A549 (cell line): Measurements from ENCODE around the gene CLSTN2. TPM values are rescaled to one million over a fixed set of nuclear protein-coding genes. Genes with fewer than 3 reads are reported as not detected.

Experiments
- ATAC-seq, 2 experiments: fragments of 200-7000 bp in 1 of 2; fragments of >200 bp in 1 of 2; cut with Nextera tagmentation in 1 of 2; cut with Tn5 transposase in 1 of 2; 3 replicates each; pipeline versions ENCODE4 v1.8.0 to v1.9.1; 2018 to 2020; ENCODE audit warnings: mild to moderate bottlenecking in 1 of 2, moderate library complexity in 1 of 2
- CTCF ChIA-PET: fragments of 300-600 bp; sonication (Branson Sonifier 250); formaldehyde crosslinking; extraction: SDS; loops from one replicate; lab custom pipeline; 2021; ENCODE audit warnings: antibody characterized with exemption, inconsistent platforms; lab: Yijun Ruan, JAX
- POLR2A ChIA-PET: fragments of 350-600 bp; formaldehyde crosslinking; extraction: SDS; loops from one replicate; lab custom pipeline; 2021; ENCODE audit warnings: antibody characterized with exemption, inconsistent platforms; lab: Yijun Ruan, JAX
- DNase-seq, 2 experiments: peaks; one replicate each; pipeline versions ENCODE4 v3.0.0 to v3.0.0-alpha.2; 2011 to 2016; ENCODE audit warnings: low read depth in 1 of 2, low spot score in 1 of 2
- FAIRE-seq: peaks from 2 replicates; lab custom pipeline; 2011; peaks lifted over from hg19 to GRCh38; lab: Jason Lieb, UNC
- H3K27ac ChIP-seq, 2 experiments: fragments of >200 bp; sonication (Bioruptor Twin); formaldehyde crosslinking; 3 replicates each; pipeline ENCODE4 v1.5.1; 2016 to 2017
- H3K4me1 ChIP-seq: fragments of >200 bp; sonication (Bioruptor Twin); formaldehyde crosslinking; 3 replicates; pipeline ENCODE4 v1.6.1; 2016
- H3K4me2 ChIP-seq: fragments of >200 bp; sonication (Bioruptor Twin); formaldehyde crosslinking; 3 replicates; pipeline ENCODE4 v1.6.1; 2016
- H3K4me3 ChIP-seq: fragments of >200 bp; sonication (Bioruptor Twin); formaldehyde crosslinking; 3 replicates; pipeline ENCODE4 v1.5.1; 2016
- H3K9me3 ChIP-seq: fragments of >200 bp; sonication (Bioruptor Twin); formaldehyde crosslinking; 3 replicates; pipeline ENCODE4 v1.6.1; 2016
- ATOH8 ChIP-seq: fragments of 250-450 bp; sonication (Bioruptor Pico); IDR thresholded peaks from 2 replicates; pipeline ENCODE4 v1.5.0; 2020; ENCODE audit warnings: low read depth, mild to moderate bottlenecking, moderate library complexity
- BHLHE40 ChIP-seq: IDR thresholded peaks from 2 replicates; pipeline ENCODE4 v1.6.1; 2012; ENCODE audit warnings: low read depth, low read length, inconsistent platforms
- CEBPB ChIP-seq, 2 experiments: fragments of >200 bp in 1 of 2; sonication (Bioruptor Twin) in 1 of 2; formaldehyde crosslinking in 1 of 2; IDR thresholded peaks; 2 replicates each; pipeline ENCODE4 v1.6.1; 2012 to 2016
- EHMT2 ChIP-seq: fragments of 200-600 bp; sonication (generic); IDR thresholded peaks from 2 replicates; pipeline ENCODE4 v1.6.1; 2016; ENCODE audit warnings: antibody characterized with exemption, low read depth, mild to moderate bottlenecking, moderate library complexity
- FOSB ChIP-seq: fragments of 250-450 bp; sonication (Bioruptor Pico); IDR thresholded peaks from 2 replicates; pipeline ENCODE4 v1.5.0; 2020; ENCODE audit warnings: mild to moderate bottlenecking, moderate library complexity
- HDAC2 ChIP-seq: fragments of 200-600 bp; sonication (generic); IDR thresholded peaks from 2 replicates; pipeline ENCODE4 v1.6.1; 2016
- HES2 ChIP-seq: fragments of >200 bp; sonication (Bioruptor Twin); formaldehyde crosslinking; IDR thresholded peaks from 2 replicates; pipeline ENCODE4 v1.6.1; 2016
- HEYL ChIP-seq: fragments of 250-450 bp; sonication (Bioruptor Pico); IDR thresholded peaks from 2 replicates; pipeline ENCODE4 v1.8.0; 2021; ENCODE audit warnings: mild to moderate bottlenecking, moderate library complexity
- HMGXB4 ChIP-seq: fragments of 250-450 bp; sonication (Bioruptor Pico); IDR thresholded peaks from 2 replicates; pipeline ENCODE4 v1.5.0; 2021; ENCODE audit warnings: mild to moderate bottlenecking, moderate library complexity, borderline replicate concordance
- HOXA7 ChIP-seq: fragments of 250-450 bp; sonication (Bioruptor Pico); IDR thresholded peaks from 2 replicates; pipeline ENCODE4 v1.5.0; 2020; ENCODE audit warnings: mild to moderate bottlenecking, moderate library complexity
- JUNB ChIP-seq: fragments of >200 bp; sonication (Bioruptor Twin); formaldehyde crosslinking; IDR thresholded peaks from 2 replicates; pipeline ENCODE4 v1.6.1; 2016
- KDM1A ChIP-seq: fragments of 200-600 bp; sonication (generic); IDR thresholded peaks from 2 replicates; pipeline ENCODE4 v1.6.1; 2016; ENCODE audit warnings: low read depth, mild to moderate bottlenecking
- MAX ChIP-seq: IDR thresholded peaks from 2 replicates; pipeline ENCODE4 v1.6.1; 2012
- MYC ChIP-seq: IDR thresholded peaks from 2 replicates; pipeline ENCODE4 v1.6.1; 2012; ENCODE audit warnings: mild to moderate bottlenecking, inconsistent platforms, low read length, improper control_type of control experiment, borderline replicate concordance
- NFE2L2 ChIP-seq: fragments of 150-350 bp; conservative IDR thresholded peaks from 2 replicates; pipeline ENCODE4 v1.6.1; 2014; ENCODE audit warnings: low read length
- NPAS2 ChIP-seq: fragments of 250-450 bp; sonication (Bioruptor Pico); IDR thresholded peaks from 2 replicates; pipeline ENCODE4 v1.8.0; 2022; ENCODE audit warnings: mild to moderate bottlenecking, moderate library complexity, borderline replicate concordance
- NR3C1 ChIP-seq: fragments of >200 bp; sonication (Bioruptor Twin); formaldehyde crosslinking; IDR thresholded peaks from 3 replicates; pipeline ENCODE4 v1.6.1; 2017
- PBX3 ChIP-seq: IDR thresholded peaks from 2 replicates; pipeline ENCODE4 v1.6.1; 2012
- PHF8 ChIP-seq: fragments of 200-600 bp; sonication (generic); IDR thresholded peaks from 2 replicates; pipeline ENCODE4 v1.6.1; 2016; ENCODE audit warnings: low read depth, mild to moderate bottlenecking, antibody characterized with exemption, moderate library complexity, borderline replicate concordance
- POLR2A ChIP-seq: IDR thresholded peaks from 2 replicates; pipeline ENCODE4 v1.6.1; 2012; ENCODE audit warnings: mild to moderate bottlenecking, low read length
- POLR2AphosphoS2 ChIP-seq: conservative IDR thresholded peaks from 2 replicates; pipeline ENCODE4 v1.6.1; 2012; ENCODE audit warnings: low read length, improper control_type of control experiment, inconsistent platforms
- RARB ChIP-seq: fragments of 250-450 bp; sonication (Bioruptor Pico); IDR thresholded peaks from 2 replicates; pipeline ENCODE4 v1.8.0; 2021; ENCODE audit warnings: mild to moderate bottlenecking, moderate library complexity
- RNF2 ChIP-seq: fragments of 200-600 bp; sonication (generic); IDR thresholded peaks from 2 replicates; pipeline ENCODE4 v1.6.1; 2016; ENCODE audit warnings: low read depth, mild to moderate bottlenecking, antibody characterized with exemption, moderate library complexity, borderline replicate concordance
- ZC3H11A ChIP-seq: fragments of 450-650 bp; IDR thresholded peaks from 2 replicates; pipeline ENCODE4 v1.6.1; 2014; ENCODE audit warnings: antibody characterized with exemption, mild to moderate bottlenecking
- ZNF302 ChIP-seq: fragments of 250-450 bp; sonication (Bioruptor Pico); IDR thresholded peaks from 2 replicates; pipeline ENCODE4 v1.9.0; 2021; ENCODE audit warnings: inconsistent platforms, mild to moderate bottlenecking, moderate library complexity
- WGBS: methylation state at CpG from one replicate; pipeline ENCODE4 v1.1.6; 2017; ENCODE audit errors: missing lambda C conversion rate; 5-methylcytosine and 5-hydroxymethylcytosine counted together
- polyA plus RNA-seq, 4 experiments: library from polyadenylated mRNA; depleted of rRNA in 3 of 4; stranded (reverse); fragments of >200 nt; fragmentation: RNase III in 1 of 4; extraction: RNeasy Plus Mini Kit Qiagen cat#74134 plus additional on column Dnase treatment in 1 of 4; gene quantifications; 2 replicates in 3 of 4; 3 replicates in 1 of 4; pipeline ENCODE4 v1.2.3, GENCODE V29; 2011 to 2017

CLSTN2 gene
- polyA plus RNA-seq, 2 of the 4 experiments (the other 2 are of a cell fraction): 0.03 to 0.04 TPM

- FAIRE-seq: no peak
- 16% methylated on average over 2 of the region's 2 CpGs for WGBS
- TF ChIP-seq ZC3H11A (no peak), HOXA7 (CRISPR knock-in tag) (no peak), CEBPB (IDR thresholded peaks at IDR 0.05) (no peak), EHMT2 (no peak), HDAC2 (no peak)
- H3K4me3 ChIP-seq: no peak overlapping the region
- ATAC-seq: no peak
- no peak for DNase-seq
- no peaks in the 10 kb centered on the region for H3K9me3 ChIP-seq
- no peaks in the 10 kb centered on the region for H3K4me1 ChIP-seq
- ChIA-PET POLR2A (no interaction called here), CTCF (no interaction called here)
- H3K4me2 ChIP-seq: no peak overlapping the region
- no peak overlapping the region for H3K27ac ChIP-seq
These were observed 264.8 kb downstream of the CLSTN2 start for GRCh38 chr3:140199743-140200142.

GRCh38 chr3:140203510-140203909 lies 268.5 kb downstream of the CLSTN2 start:
- H3K27ac ChIP-seq: no peak overlapping the region
- FAIRE-seq (no peak), DNase-seq (no peak), ATAC-seq (no peak)
- no peaks in the 10 kb centered on the region for H3K9me3 ChIP-seq
- ChIA-PET POLR2A (no interaction called here), CTCF (no interaction called here)
- TF ChIP-seq BHLHE40 (no peak), NFE2L2 (no peak), HES2 (no peak), NPAS2 (no peak), HMGXB4 (CRISPR knock-in tag) (no peak), HDAC2 (no peak), KDM1A (no peak), MAX (no peak), HEYL (CRISPR knock-in tag) (no peak), ZNF302 (CRISPR knock-in tag) (no peak), ZC3H11A (no peak), FOSB (CRISPR knock-in tag) (no peak), RARB (CRISPR knock-in tag) (no peak), RNF2 (no peak), NR3C1 (no peak), JUNB (no peak), PBX3 (no peak), PHF8 (no peak), MYC (no peak), POLR2A (no peak)
- 65% methylated on average over 4 of the region's 4 CpGs for WGBS
- H3K4me1 ChIP-seq: no peaks in the 10 kb centered on the region
- H3K4me2 ChIP-seq: no peak overlapping the region
- H3K4me3 ChIP-seq: no peak overlapping the region

GRCh38 chr3:140204271-140204984 lies 269.4 kb downstream of the CLSTN2 start:
- no peak for ATAC-seq
- 17% methylated on average over 4 of the region's 5 CpGs for WGBS
- no peak for DNase-seq
- Histone ChIP-seq H3K4me3 (no peak overlapping the region), H3K9me3 (no peaks in the 10 kb centered on the region), H3K4me1 (no peaks in the 10 kb centered on the region), H3K27ac (no peak overlapping the region), H3K4me2 (no peak overlapping the region)
- TF ChIP-seq POLR2A: no peak
- no peak for TF ChIP-seq ATOH8 (CRISPR knock-in tag)
- no peak for TF ChIP-seq HDAC2
- TF ChIP-seq POLR2AphosphoS2: no peak
- no peak for TF ChIP-seq NFE2L2
- no peak for FAIRE-seq
- POLR2A ChIA-PET: no interaction called here
- CTCF ChIA-PET: no interaction called here
